HFF-Myc (cell line): ENCODE results near the gene RFPL1.
A peak's percentile ranks its signal among the peaks of the same experiment; 100 is the strongest.

ENCODE experiments used
- DNase-seq: peaks from one replicate; pipeline ENCODE4 v3.0.0-alpha.2; 2011; ENCODE audit warnings: low read depth; ENCODE audit errors: extremely low read depth
- H3K4me3 ChIP-seq: replicated peaks from 2 replicates; pipeline ENCODE4 v1.5.1; 2011; ENCODE audit warnings: low read depth, mild to moderate bottlenecking, control low read depth, low read length
- TF ChIP-seq, protein P1 (sequence below): IDR thresholded peaks from 2 replicates; pipeline ENCODE4 v1.5.1; 2012; ENCODE audit warnings: mild to moderate bottlenecking, low read depth, low read length, control low read depth; ENCODE audit errors: missing control alignments

The RFPL1 gene

DNA sequence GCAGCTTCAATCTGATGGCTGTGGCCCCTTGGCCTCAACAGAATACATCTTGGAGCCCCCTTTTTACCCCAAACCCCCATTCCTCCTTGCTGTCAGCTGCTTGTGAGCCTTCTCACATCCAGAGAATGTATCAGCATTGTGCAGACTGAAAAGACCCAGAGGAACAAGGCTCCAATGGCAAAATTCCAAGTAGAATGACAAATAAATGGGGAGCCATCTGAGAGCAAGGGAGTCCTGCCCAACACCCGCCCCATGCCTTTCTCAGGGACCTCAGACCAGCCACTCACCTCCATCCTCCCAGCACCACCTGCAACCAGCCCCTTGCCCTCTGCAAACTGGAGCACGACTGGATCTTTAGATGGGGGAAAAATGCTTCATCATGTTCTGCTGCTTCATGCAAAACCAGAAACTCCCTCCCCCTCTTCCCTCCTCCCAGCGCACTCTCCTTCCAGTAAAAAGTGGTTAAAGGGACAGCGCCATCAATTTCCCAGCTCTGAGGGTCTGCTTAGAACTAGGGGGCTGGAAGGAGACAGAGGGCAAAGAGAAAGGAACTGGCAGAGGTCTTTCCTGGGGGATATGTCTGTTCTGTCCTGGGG lies 39.4 kb downstream of the RFPL1 start:
- TF ChIP-seq, protein P1, sequence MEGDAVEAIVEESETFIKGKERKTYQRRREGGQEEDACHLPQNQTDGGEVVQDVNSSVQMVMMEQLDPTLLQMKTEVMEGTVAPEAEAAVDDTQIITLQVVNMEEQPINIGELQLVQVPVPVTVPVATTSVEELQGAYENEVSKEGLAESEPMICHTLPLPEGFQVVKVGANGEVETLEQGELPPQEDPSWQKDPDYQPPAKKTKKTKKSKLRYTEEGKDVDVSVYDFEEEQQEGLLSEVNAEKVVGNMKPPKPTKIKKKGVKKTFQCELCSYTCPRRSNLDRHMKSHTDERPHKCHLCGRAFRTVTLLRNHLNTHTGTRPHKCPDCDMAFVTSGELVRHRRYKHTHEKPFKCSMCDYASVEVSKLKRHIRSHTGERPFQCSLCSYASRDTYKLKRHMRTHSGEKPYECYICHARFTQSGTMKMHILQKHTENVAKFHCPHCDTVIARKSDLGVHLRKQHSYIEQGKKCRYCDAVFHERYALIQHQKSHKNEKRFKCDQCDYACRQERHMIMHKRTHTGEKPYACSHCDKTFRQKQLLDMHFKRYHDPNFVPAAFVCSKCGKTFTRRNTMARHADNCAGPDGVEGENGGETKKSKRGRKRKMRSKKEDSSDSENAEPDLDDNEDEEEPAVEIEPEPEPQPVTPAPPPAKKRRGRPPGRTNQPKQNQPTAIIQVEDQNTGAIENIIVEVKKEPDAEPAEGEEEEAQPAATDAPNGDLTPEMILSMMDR = no peak
- no peak for DNase-seq
- no peak overlapping the region for H3K4me3 ChIP-seq

DNA sequence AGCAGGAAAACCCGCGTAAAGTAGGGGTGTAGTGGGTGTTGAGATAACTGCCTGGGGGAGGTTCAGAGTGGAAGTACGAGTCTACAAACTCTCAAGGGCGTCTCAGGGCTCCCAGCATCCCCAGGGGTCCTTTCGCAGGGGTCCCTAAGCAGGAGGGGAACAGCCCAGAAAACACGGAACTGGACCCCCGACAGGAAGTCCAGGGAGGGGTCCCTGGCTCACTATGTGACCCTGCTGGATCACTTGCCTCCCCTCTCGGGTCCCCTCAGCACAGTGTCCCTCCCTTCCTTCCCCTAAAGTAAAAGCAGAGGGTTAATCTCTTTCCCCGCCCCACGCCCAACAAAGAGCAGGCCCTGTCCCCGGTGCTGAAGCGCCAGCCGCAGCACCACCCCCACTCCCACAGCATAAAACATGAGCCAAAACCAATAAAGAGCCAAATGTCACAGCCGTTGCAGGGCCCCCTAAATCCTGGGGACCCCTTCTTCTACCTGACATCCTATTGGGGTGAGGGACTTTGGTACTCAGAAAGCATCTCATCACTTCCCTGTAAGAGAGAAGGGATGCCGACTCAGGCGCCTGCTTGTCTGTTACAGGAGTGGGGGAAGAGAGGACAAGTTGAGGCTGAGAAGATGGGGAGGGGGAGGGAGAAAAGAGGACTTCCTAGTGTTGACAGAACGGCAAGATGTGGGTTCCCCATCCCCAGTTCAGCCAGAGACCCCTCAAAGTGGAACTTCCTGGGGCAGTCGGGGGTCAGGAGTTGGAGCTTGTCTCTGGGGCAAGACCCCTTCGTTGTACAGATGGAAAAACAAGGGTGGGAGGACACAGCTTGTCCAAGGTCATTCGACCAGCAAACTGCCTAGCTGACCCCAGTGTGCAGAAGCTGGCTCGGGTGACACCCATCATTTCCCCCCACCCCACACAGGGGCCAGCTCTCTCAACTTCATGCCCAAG lies 40.2 kb downstream of the RFPL1 start:
- H3K4me3 ChIP-seq = no peak overlapping the region
- TF ChIP-seq, protein P1 = no peak
- no peak for DNase-seq

DNA sequence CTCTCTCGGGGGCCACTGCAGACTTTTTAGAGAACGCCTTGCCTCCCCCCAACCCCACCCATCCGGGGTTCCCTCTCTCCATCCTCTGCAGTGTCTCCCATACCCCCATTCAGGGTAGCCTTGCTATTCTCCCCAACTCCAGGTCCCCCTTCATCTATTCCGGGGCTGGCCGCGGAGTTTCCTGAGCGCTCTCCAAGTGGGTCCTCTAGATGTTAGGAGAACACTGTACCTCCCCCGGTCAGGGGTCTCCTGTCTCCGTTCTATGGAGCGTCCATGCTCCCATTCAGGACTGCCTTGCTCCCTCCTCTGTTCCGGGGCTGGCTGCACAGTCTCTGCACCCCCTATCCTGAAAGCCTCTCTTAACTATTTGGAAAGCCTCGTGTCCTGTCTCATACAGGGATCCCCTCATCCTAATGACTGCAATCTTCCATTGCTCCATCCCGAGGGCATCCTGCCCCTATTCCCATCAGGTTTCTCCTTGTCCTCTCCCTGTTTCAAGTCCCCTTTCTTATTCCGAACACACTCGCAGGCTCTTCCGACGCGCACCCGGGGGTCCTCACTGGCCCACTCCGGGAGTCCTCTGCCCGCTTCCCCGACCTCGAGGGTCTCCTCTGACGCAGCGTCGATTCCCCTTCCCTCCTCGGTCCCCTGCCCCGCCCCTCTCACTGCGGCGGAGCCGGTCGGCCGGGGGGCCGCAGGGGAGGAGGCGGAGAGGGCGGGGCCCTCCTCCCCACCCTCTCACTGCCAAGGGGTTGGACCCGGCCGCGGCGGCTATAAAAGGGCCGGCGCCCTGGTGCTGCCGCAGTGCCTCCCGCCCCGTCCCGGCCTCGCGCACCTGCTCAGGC lies 41.3 kb downstream of the RFPL1 start, which contains the start of gene NEFH:
Gene NEFH (plus strand): TSS at position 802 of the 845 bp plus-strand sequence. CDS start 45 bp downstream, outside the sequence.
- TF ChIP-seq, protein P1 = no peak
- no peak for DNase-seq
- peak within 1 kb of the TSS; percentile 34 for H3K4me3 ChIP-seq

DNA sequence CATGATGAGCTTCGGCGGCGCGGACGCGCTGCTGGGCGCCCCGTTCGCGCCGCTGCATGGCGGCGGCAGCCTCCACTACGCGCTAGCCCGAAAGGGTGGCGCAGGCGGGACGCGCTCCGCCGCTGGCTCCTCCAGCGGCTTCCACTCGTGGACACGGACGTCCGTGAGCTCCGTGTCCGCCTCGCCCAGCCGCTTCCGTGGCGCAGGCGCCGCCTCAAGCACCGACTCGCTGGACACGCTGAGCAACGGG lies 41.8 kb downstream of the RFPL1 start:
- H3K4me3 ChIP-seq = peak overlapping the region; percentile 34
- DNase-seq = no peak
- TF ChIP-seq, protein P1 = no peak

DNA sequence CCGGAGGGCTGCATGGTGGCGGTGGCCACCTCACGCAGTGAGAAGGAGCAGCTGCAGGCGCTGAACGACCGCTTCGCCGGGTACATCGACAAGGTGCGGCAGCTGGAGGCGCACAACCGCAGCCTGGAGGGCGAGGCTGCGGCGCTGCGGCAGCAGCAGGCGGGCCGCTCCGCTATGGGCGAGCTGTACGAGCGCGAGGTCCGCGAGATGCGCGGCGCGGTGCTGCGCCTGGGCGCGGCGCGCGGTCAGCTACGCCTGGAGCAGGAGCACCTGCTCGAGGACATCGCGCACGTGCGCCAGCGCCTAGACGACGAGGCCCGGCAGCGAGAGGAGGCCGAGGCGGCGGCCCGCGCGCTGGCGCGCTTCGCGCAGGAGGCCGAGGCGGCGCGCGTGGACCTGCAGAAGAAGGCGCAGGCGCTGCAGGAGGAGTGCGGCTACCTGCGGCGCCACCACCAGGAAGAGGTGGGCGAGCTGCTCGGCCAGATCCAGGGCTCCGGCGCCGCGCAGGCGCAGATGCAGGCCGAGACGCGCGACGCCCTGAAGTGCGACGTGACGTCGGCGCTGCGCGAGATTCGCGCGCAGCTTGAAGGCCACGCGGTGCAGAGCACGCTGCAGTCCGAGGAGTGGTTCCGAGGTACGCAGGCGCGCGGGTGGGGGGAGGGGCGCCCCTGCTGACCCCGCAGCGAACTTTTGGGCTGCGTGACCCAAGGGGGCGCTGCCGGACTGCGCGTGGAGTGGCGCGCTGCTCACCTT lies 42.3 kb downstream of the RFPL1 start:
- TF ChIP-seq, protein P1 = peak; percentile 11
- H3K4me3 ChIP-seq = peak overlapping the region; percentile 34
- DNase-seq = no peak
